ENCODE measurements around the gene RILPL1.
"Not testable (repeated sequence)": the region's sequence is repeated elsewhere in the genome, so short reads cannot be mapped to it uniquely, and the experiment has no call there.

RILPL1 gene

DNA sequence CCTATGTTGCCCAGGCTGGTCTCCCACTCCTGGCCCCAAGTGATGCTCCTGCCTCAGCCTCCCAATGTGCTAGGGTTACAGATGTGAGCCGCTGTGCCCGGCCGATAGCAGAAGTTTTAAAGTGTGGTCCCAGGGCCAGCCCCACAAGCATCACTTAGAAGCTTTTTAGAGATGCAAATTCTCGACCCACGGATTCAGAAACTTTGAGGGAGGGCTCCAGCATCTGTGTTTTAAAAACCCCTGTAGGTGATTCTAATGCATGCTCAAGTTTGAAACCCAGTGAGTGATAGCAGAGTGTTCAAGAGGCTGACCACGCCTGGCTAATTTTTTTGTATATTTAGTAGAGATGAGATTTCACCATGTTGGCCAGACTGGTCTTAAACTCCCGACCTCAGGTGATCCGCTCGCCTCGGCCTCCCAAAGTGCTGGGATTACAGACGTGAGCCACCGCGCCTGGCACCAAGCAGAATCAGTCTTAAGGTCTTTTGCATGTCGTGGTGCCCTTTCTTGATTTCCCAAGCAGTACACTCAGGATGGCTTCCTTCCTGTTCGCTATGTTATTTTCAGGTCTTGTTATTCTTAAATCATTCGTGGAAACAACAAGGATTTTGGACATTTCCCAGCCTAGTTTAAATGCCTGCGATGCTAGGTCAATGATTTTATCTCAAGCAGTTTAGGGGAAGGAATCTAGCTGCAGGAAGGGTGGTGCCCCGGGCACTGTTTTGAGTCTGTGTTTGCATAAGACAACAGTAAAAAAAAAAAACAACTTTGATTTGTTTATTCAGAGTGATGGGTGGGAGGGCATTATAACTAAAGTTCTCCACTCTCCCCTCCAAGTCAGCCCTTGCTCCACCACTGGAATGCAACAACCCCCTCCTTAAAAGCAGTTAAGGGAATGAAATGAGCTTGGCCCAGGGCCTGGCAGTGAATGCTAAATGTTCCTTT is 87.9 kb downstream of the RILPL1 start:
- DNase-seq = no peak
- intact Hi-C loops (cut with DNase I) = no loop called here

DNA sequence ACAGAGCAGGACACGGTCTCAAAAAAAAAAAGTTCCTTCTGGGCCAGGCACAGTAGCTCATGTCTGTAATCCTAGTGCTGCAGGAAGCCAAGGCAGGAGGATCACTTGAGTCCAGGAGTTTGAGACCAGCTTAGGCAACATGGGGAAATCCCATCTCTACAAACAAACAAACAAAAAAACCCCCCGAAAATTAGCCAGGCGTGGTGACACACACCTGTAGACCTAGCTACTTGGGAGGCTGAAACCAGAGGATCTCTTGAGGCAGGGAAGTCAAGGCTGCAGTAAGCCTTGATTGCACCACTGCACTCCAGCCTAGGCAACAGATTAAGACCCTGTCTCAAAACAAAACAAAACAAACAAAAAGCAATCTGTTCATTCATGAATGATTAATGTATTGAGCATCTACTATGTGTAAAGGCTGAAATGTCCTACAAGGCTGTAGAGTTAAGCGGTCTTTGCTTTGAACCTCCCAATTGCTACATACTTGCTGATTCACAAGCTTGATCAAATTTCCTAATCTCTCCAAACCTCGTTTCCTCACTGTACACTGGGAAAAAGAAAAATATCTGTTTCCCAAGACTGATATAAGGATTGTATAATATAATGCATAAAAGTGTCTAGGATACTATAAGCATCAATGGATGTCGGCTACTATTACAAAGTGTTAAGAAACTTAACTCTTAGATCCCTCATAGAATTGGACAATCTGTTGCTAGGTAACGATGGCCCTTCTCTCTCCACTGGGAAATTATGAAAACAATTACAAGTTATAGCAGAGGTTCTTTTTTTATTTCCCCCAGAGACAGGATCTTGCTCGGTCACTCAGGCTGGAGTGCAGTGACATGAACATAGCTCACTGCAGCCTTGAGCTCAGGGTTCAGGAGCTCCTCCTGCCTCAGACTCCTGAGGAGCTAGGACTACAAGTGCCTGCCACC is 89.2 kb downstream of the RILPL1 start:
- no peak for DNase-seq
- intact Hi-C loops (cut with DNase I) = no loop called here

GRCh38 chr12:123442774-123443173 is 90.7 kb downstream of the RILPL1 start:
- DNase-seq = no peak
- intact Hi-C loops (cut with DNase I) = no loop called here

- intact Hi-C loops (cut with DNase I) = no loop called here
- no peak for DNase-seq
Observed at GRCh38 chr12:123441523-123442164, 91.9 kb downstream of the RILPL1 start.

DNA sequence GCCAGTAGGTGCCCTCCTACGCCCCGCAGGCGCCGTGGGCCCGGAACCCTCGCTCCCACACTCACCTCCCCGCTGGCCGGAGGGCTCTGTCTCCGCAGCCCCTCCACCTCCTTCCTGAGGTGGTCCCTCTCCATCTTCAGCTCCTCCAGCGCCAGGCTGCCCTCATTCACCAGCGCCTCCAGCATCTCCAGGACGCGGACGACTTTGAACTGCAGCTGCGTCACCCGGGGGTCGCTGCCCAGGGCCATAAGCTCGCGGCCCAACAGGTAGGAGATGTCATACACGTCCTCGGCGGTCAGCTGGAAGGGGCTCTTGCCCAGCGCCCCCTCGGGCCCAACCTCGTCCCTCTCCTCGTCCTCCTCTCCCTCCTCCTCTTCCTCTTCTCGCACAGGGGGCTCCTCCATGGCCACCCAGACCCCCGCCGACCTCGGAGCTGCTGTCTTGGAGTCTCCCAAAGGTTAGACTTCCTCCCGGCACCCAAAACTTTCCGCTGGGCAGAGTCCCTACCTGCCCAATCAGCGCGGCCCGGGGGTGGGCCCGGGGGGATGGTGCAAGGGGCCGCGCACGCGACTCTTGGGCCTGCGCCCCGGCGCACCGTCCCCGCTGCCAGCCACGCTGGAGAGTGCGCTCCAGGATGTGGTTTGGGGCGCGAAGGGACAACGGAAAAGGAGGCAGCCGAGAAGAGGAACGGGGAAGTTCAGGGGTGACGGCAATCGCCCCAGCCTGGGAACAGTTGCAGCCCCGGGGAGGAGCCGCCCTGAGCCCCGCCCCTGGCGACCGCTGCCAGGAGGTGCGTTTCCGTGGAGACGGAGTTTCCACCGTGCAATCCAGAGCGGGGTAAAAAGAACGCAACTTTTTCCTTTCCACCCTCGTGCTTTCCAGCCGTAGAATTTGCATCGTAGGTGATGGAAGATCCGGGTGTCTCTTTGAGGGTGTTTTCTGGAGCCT is 97.2 kb downstream of the RILPL1 start, which contains the start of gene RILPL2:
Gene RILPL2 (minus strand): TSS at position 668 of the 948 bp plus-strand sequence. CDS start 264 bp downstream, at position 404.
- DNase-seq = peak; percentile 65 to 95 (median 87)
- intact Hi-C loops (cut with DNase I) = no loop called here

DNA sequence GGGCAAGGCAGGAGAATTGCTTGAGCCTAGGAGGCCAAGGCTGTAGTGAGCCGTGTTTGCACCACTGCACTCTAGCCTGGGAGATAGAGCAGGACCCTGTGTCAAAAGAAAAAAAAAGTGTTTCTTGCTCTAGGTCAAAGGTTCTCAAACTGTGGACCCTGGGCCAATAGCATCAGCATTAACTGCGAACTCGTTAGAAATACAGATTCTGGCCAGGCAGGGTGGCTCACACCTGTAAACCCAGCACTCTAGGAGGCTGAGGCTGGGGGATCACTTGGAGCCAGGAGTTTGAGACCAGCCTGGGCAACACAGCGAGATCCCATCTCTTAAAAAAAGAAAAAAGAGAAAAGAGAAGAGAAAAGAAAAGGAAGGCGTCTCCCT is 97.9 kb downstream of the RILPL1 start:
- intact Hi-C loops (cut with DNase I) = no loop called here
- DNase-seq = no peak

DNA sequence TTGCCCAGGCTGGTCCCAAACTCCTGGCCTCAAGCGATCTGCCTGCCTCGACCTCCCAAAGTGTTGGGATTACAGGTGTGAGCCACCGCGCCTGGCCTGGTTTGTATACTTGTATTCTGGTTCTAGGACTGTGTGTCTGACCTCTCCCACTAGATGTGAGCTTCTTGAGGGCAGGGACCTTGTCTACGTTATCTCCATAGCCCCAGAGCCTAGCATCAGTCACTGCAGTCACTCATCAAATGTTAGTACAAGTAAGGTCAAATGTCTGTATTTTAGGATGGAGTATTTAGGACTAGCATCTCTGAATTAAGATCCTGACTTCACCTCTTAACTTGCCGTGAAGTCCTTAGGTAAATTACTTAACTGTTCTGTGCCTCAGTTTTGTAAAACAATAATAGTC is 99.9 kb downstream of the RILPL1 start:
- intact Hi-C loops (cut with DNase I) = no loop called here
- no peak for DNase-seq

DNA sequence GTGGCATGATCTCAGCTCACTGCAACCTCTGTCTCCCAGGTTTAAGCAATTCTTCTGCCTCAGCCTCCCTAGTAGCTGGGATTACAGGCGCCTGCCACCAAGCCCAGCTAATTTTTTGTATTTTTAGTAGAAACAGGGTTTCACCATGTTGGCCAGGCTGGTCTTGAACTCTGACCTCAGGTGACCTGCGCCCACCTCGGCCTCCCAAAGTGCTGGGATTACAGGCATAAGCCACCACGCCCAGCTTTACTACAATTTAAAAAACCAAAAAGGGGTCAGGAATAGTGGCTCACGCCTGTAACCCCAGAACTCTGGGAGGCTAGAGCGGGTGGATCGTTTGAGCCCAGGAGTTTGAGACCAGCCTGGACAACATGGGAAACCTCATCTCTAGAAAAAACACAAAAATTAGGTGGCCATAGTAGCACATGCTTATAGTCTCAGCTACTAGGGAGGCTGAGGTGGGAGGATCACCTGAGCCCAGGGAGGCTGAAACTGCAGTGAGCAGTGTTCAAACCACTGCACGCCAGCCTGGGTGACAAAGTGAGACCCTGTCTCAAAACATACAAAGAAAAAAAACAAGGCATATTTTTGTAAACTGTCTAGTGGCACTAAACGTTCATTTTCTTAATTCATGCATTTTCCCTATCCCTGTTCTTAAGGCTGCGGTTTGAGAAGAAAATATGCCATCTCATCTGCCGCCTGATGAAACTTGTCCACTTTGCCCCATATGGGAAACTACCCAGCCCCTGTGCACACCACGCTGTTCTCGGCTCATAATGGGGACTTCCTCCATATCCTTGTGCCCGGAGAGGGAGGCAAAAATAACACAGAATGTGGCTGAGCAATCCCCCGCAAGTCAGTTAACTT is 101.3 kb downstream of the RILPL1 start:
- intact Hi-C loops (cut with DNase I) = not testable (repeated sequence)

GRCh38 chr12:123429101-123429500 is 104.4 kb downstream of the RILPL1 start:
- intact Hi-C loops (cut with DNase I); DNase-seq: not testable (repeated sequence)

More for the DNA sequence above, 101.3 kb downstream of the RILPL1 start:
- peak in 8 of 42 donors; percentile 8 to 50 (median 18) for DNase-seq

DNA sequence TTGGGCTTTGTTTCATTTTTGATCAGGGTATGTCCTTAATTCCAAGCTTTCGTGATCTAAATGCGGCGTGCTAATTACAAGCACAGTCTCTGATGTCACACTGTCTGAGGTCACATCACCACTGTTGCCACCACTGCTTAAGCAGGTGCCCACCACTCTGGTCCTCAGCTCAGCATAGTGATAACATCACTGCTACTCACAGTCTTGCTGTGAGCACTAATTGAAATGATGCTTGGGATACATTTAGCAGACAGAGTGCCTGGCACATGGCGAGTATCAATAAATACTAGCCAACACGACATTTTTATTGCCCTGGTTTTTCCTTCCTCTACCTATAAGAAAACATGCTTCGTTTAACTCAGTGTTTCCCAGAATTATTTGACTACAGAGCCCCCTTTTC is 104.9 kb downstream of the RILPL1 start:
- no peak for DNase-seq
- intact Hi-C loops (cut with DNase I) = no loop called here

GRCh38 chr12:123427036-123427769 is 106.3 kb downstream of the RILPL1 start:
- intact Hi-C loops (cut with DNase I) = no loop called here
- DNase-seq = peak in 2 of 42 donors; percentile 17 to 34

DNA sequence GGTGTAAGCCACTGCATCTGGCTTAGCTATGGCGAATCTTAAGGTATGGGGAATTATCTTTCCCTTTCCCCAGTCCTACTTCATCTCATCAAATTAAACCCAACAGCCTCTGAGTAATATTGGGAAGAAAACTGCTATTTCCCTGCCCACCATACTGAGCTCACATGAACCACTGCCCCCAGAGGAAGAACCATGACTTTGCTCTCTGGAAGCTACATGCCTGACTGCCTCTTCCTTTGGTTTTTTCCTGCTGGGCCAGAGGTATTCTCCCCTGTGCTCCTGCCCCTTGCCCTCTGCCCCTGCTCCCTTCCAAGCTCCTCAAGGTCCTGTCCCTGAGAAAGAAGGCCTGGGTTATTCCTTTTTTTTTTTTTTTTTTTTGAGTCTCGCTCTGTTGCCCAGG is 112.2 kb downstream of the RILPL1 start:
- no peak for DNase-seq
- intact Hi-C loops (cut with DNase I) = no loop called here

Data from head of caudate nucleus (tissue), 42 donors.